GM12878 (cell line): ENCODE data around the gene PAXX. TPM values are rescaled to one million over a fixed set of nuclear protein-coding genes. Genes with fewer than 3 reads are reported as not detected.

Experiments used
- ATAC-seq: fragments of 200-7000 bp; cut with Tn5 transposase; 3 replicates; pipeline ENCODE4 v1.9.1; 2020; ENCODE audit warnings: mild to moderate bottlenecking, moderate library complexity
- BruUV-seq: library from RNA; stranded (reverse); fragments of 400-500 nt; replicated peaks from 2 replicates; lab custom pipeline; 2021; lab: Mats Ljungman, UMichigan
- CTCF ChIA-PET: fragments of 300-600 bp; sonication (Branson Sonifier 250); formaldehyde crosslinking; extraction: SDS; loops from one replicate; lab custom pipeline; 2021; ENCODE audit warnings: inconsistent platforms; lab: Yijun Ruan, JAX
- POLR2A ChIA-PET: fragments of 350-600 bp; formaldehyde crosslinking; extraction: SDS; loops from one replicate; lab custom pipeline; 2021; ENCODE audit warnings: inconsistent platforms; lab: Charles Lee
- RAD21 ChIA-PET: fragments of 300-600 bp; sonication (Branson Sonifier 250); formaldehyde crosslinking; loops from one replicate; lab custom pipeline; 2023; ENCODE audit warnings: antibody characterized with exemption; ENCODE audit not compliant: unreplicated experiment; lab: Charles Lee
- SMC1A ChIA-PET: fragments of 300-600 bp; sonication (Branson Sonifier 250); formaldehyde crosslinking; loops from one replicate; lab custom pipeline; 2023; ENCODE audit not compliant: unreplicated experiment, uncharacterized antibody; lab: Charles Lee
- DNase-seq: peaks from one replicate; pipeline ENCODE4 v3.0.0-alpha.2; 2011; ENCODE audit warnings: low read depth, low spot score
- FAIRE-seq: peaks from 3 replicates; lab custom pipeline; 2011; peaks lifted over from hg19 to GRCh38; lab: Jason Lieb, UNC
- H2AFZ ChIP-seq: 2 replicates; pipeline ENCODE4 v1.6.0; 2011; ENCODE audit warnings: low read depth, low read length, control low read depth; ENCODE audit not compliant: control insufficient read depth
- H3K27ac ChIP-seq: 2 replicates; pipeline ENCODE4 v1.5.1; 2011; ENCODE audit warnings: control low read depth; ENCODE audit not compliant: control insufficient read depth, insufficient read depth
- H3K27me3 ChIP-seq, 2 experiments: replicated peaks in 1 of 2; 2 replicates each; pipeline versions ENCODE4 v1.6.0 to v1.6.1; 2011; ENCODE audit warnings: low read length in 1 of 2; ENCODE audit not compliant: control insufficient read depth in 2 of 2, insufficient read depth in 2 of 2
- H3K36me3 ChIP-seq, 2 experiments: 2 replicates each; pipeline ENCODE4 v1.5.1; 2011; ENCODE audit warnings: low read length in 1 of 2; ENCODE audit not compliant: control insufficient read depth in 2 of 2, insufficient read depth in 2 of 2
- H3K4me1 ChIP-seq: 2 replicates; pipeline ENCODE4 v1.6.1; 2011; ENCODE audit warnings: mild to moderate bottlenecking, low read length, moderate library complexity, mixed read lengths; ENCODE audit not compliant: control insufficient read depth, insufficient read depth
- H3K4me2 ChIP-seq: 2 replicates; pipeline ENCODE4 v1.6.0; 2011; ENCODE audit warnings: control low read depth; ENCODE audit not compliant: control insufficient read depth, insufficient read depth
- H3K4me3 ChIP-seq: fragments of 200-600 bp; sonication (generic); 2 replicates; pipeline ENCODE4 v1.5.1; 2016
- H3K79me2 ChIP-seq: 2 replicates; pipeline ENCODE4 v1.6.0; 2011; ENCODE audit warnings: low read length; ENCODE audit not compliant: control insufficient read depth, insufficient read depth
- H3K9ac ChIP-seq: 2 replicates; pipeline ENCODE4 v1.8.0; 2011; ENCODE audit warnings: low read length, control low read depth, mixed read lengths; ENCODE audit not compliant: control insufficient read depth, insufficient read depth
- H3K9me3 ChIP-seq: replicated peaks from 3 replicates; pipeline ENCODE4 v1.5.1; 2011; ENCODE audit warnings: mild to moderate bottlenecking, low read length; ENCODE audit not compliant: control insufficient read depth, insufficient read depth
- H4K20me1 ChIP-seq: 2 replicates; pipeline ENCODE4 v1.6.0; 2011; ENCODE audit not compliant: control insufficient read depth, insufficient read depth
- ASH2L ChIP-seq: fragments of 300-600, 200-600 bp; sonication (generic); IDR thresholded peaks from 2 replicates; pipeline ENCODE4 v1.6.1; 2017; ENCODE audit warnings: low read depth, mild to moderate bottlenecking, borderline replicate concordance
- CBX5 ChIP-seq: sonication (generic); IDR thresholded peaks from 2 replicates; pipeline ENCODE4 v1.6.1; 2016; ENCODE audit warnings: low read depth, moderate library complexity, mild to moderate bottlenecking, inconsistent platforms
- CTCF ChIP-seq, 3 experiments: IDR thresholded peaks in 2 of 3; conservative IDR thresholded peaks in 1 of 3; 2 replicates each; pipeline ENCODE4 v1.5.1; 2011; ENCODE audit warnings: low read depth in 3 of 3, low read length in 3 of 3, mild to moderate bottlenecking in 3 of 3, control low read depth in 2 of 3, moderate library complexity in 2 of 3, inconsistent platforms in 1 of 3, mixed read lengths in 1 of 3; ENCODE audit not compliant: control insufficient read depth in 2 of 3, insufficient read depth in 1 of 3; ENCODE audit errors: extremely low read depth in 1 of 3
- EGR1 ChIP-seq, 2 experiments: IDR thresholded peaks; 1 replicate in 1 of 2; 2 replicates in 1 of 2; pipeline ENCODE4 v1.6.1; 2011 to 2012; ENCODE audit warnings: low read depth in 2 of 2, low read length in 2 of 2, borderline replicate concordance in 1 of 2, mild to moderate bottlenecking in 1 of 2, moderate library complexity in 1 of 2
- IKZF1 ChIP-seq: fragments of 450-650 bp; conservative IDR thresholded peaks from 2 replicates; pipeline ENCODE4 v1.6.1; 2017; ENCODE audit warnings: antibody characterized with exemption, mild to moderate bottlenecking
- IRF3 ChIP-seq: fragments of 450-650 bp; IDR thresholded peaks from 2 replicates; pipeline ENCODE4 v1.6.1; 2014; ENCODE audit warnings: mild to moderate bottlenecking
- JUND ChIP-seq: IDR thresholded peaks from 2 replicates; pipeline ENCODE4 v1.6.1; 2012; ENCODE audit warnings: low read depth, mild to moderate bottlenecking, low read length, improper control_type of control experiment, moderate library complexity
- LARP7 ChIP-seq: fragments of 450-650 bp; IDR thresholded peaks from 2 replicates; pipeline ENCODE4 v1.6.1; 2017; ENCODE audit warnings: mild to moderate bottlenecking
- MTA2 ChIP-seq: fragments of 450-650 bp; IDR thresholded peaks from 2 replicates; pipeline ENCODE4 v1.6.1; 2016; ENCODE audit warnings: low read depth, mild to moderate bottlenecking, moderate library complexity
- MTA3 ChIP-seq: IDR thresholded peaks from 2 replicates; pipeline ENCODE4 v1.6.1; 2012; ENCODE audit warnings: low read length, inconsistent platforms, borderline replicate concordance
- MYB ChIP-seq: fragments of 150-350 bp; IDR thresholded peaks from 2 replicates; pipeline ENCODE4 v1.6.1; 2014; ENCODE audit warnings: mild to moderate bottlenecking, low read depth, low read length, borderline replicate concordance
- NR2F1 ChIP-seq: fragments of 450-650 bp; conservative IDR thresholded peaks from 2 replicates; pipeline ENCODE4 v1.6.1; 2017; ENCODE audit warnings: mild to moderate bottlenecking
- RELB ChIP-seq: fragments of 450-650 bp; IDR thresholded peaks from 2 replicates; pipeline ENCODE4 v1.6.1; 2017; ENCODE audit warnings: low read depth, mild to moderate bottlenecking, moderate library complexity
- SPI1 ChIP-seq: IDR thresholded peaks from 2 replicates; pipeline ENCODE4 v1.6.1; 2011; ENCODE audit warnings: low read depth, mild to moderate bottlenecking, low read length, moderate library complexity, borderline replicate concordance; ENCODE audit not compliant: insufficient read depth
- STAT3 ChIP-seq: IDR thresholded peaks from 2 replicates; pipeline ENCODE4 v1.6.1; 2011; ENCODE audit warnings: low read depth, low read length, improper control_type of control experiment
- TCF7 ChIP-seq: IDR thresholded peaks from 2 replicates; pipeline ENCODE4 v1.6.1; 2014; ENCODE audit warnings: antibody characterized with exemption, borderline replicate concordance
- WGBS: methylation state at CpG from one replicate; pipeline ENCODE4 v1.1.6; 2016; ENCODE audit warnings: low lambda C conversion rate; ENCODE audit not compliant: insufficient replicate concordance, insufficient coverage; ENCODE audit errors: missing lambda C conversion rate; 5-methylcytosine and 5-hydroxymethylcytosine counted together
- in situ Hi-C: fragments of 300-500 bp; cut with MboI; formaldehyde crosslinking; loops from 9 replicates; pipeline ENCODE4 v1.14.3; 2018; ENCODE audit warnings: mixed read lengths
- intact Hi-C: fragments of 100-400 bp; cut with micrococcal nuclease; formaldehyde crosslinking; loops from one replicate; pipeline ENCODE4 v1.14.2; 2022; ENCODE audit not compliant: unreplicated experiment
- polyA plus RNA-seq, 11 experiments: library from polyadenylated mRNA; depleted of rRNA in 4 of 11; unstranded in 6 of 11; stranded (reverse) in 5 of 11; fragments of >200 nt; fragmentation: Nextera tagmentation in 4 of 11; fragmentation: Illumina TruSeq in 1 of 11; extraction: Ambion mirVana in 4 of 11; extraction: Trizol in 1 of 11; gene quantifications; 1 replicate in 1 of 11; 2 replicates in 10 of 11; pipeline versions ENCODE4 v1.2.1 to v1.2.3, GENCODE V29; 2011 to 2016; ENCODE audit warnings: inconsistent platforms in 2 of 11, missing spikeins in 2 of 11, low read depth in 1 of 11
- total RNA-seq, 4 experiments: library from RNA; depleted of rRNA in 3 of 4; stranded (reverse); fragments of >200 nt in 3 of 4; fragmentation: Illumina TruSeq in 1 of 4; extraction: Trizol in 1 of 4; gene quantifications; 2 replicates each; pipeline versions ENCODE4 v1.2.1 to v1.2.3, GENCODE V29; 2013 to 2021

Gene PAXX
- total and polyA plus RNA-seq, 10 of the 15 experiments (the other 5 are each of a cell fraction or from before 2014, with no cell fraction given), result 0.18 to 60.6 (median 29.5) TPM

- TF ChIP-seq TCF7 (no peak), STAT3 (no peak), RELB (no peak), NR2F1 (no peak), IKZF1 (no peak), IRF3 (no peak), ASH2L (no peak)
Measured at GRCh38 chr9:136978073-136978864, 14.0 kb upstream of the PAXX start (continued).

- H4K20me1 ChIP-seq, result peaks cover 3% of the 10 kb centered on the region; the same call in 1 of the 2 replicates
- no peak overlapping the region for H3K9ac ChIP-seq
- no TSS peak for BruUV-seq
- RAD21 ChIA-PET, result no interaction called here
- no peak overlapping the region for H3K4me2 ChIP-seq
- DNase-seq, result no peak
- in situ Hi-C loops, result no loop called here
- CTCF ChIA-PET, result no interaction called here
- H3K4me3 ChIP-seq, result no peak overlapping the region
- no peaks in the 10 kb centered on the region for H3K9me3 ChIP-seq
- SMC1A ChIA-PET, result no interaction called here
- FAIRE-seq, result no peak
- no peaks in the 10 kb centered on the region for H3K36me3 ChIP-seq
- no peaks in the 10 kb centered on the region for H3K79me2 ChIP-seq
- intact Hi-C loops, result no loop called here
- no peak for ATAC-seq
- no peak overlapping the region for H2AFZ ChIP-seq
- WGBS, result 78% methylated on average over 37 of the region's 41 CpGs
- no peaks in the 10 kb centered on the region for H3K4me1 ChIP-seq
- H3K27me3 ChIP-seq, result peaks cover 0 to 4% of the 10 kb centered on the region in 2 experiments; a peak in 3 of 4 replicates
- H3K27ac ChIP-seq, result no peak overlapping the region
- POLR2A ChIA-PET, result no interaction called here
- TF ChIP-seq LARP7, result no peak
- TF ChIP-seq MTA3, result no peak
- TF ChIP-seq MTA2, result no peak
- TF ChIP-seq CTCF (IDR thresholded peaks at IDR 0.05 in 2 of 3, conservative IDR thresholded peaks at IDR 0.05 in 1 of 3; ENCODE audit: control insufficient read depth in 2 of 3, extremely low read depth in 1 of 3, insufficient read depth in 1 of 3, low read depth in 3 of 3, low read length in 3 of 3), result no peak
- TF ChIP-seq JUND, result no peak
- TF ChIP-seq CBX5, result no peak
- no peak for TF ChIP-seq ASH2L
- no peak for TF ChIP-seq SPI1
- TF ChIP-seq MYB, result no peak
- no peak for TF ChIP-seq EGR1 (IDR thresholded peaks at IDR 0.05; ENCODE audit: borderline replicate concordance in 1 of 2, low read depth in 2 of 2, low read length in 2 of 2)
Measured at GRCh38 chr9:136978865-136979544, 13.2 kb upstream of the PAXX start.
